Globus pallidus (tissue), 1 donor: ENCODE measurements around the gene GLDN.
A peak's percentile ranks its signal among the peaks of the same experiment; 100 is the strongest.

ENCODE experiments used
- DNase-seq: peaks from one replicate; pipeline ENCODE4 v3.0.0-alpha.2; 2015; ENCODE audit warnings: low spot score

GLDN gene

GRCh38 chr15:51341366-51342226 is at the start of gene GLDN:
Gene GLDN (plus strand): TSS chr15:51341655. CDS start chr15:51341685, 30 bp downstream.
- DNase-seq = peak; percentile 95

GRCh38 chr15:51298620-51299019 is 42.8 kb upstream of the GLDN start:
- no peak for DNase-seq

- peak; percentile 68 for DNase-seq
These were observed 42.1 kb upstream of the GLDN start for GRCh38 chr15:51299187-51300015.

DNA sequence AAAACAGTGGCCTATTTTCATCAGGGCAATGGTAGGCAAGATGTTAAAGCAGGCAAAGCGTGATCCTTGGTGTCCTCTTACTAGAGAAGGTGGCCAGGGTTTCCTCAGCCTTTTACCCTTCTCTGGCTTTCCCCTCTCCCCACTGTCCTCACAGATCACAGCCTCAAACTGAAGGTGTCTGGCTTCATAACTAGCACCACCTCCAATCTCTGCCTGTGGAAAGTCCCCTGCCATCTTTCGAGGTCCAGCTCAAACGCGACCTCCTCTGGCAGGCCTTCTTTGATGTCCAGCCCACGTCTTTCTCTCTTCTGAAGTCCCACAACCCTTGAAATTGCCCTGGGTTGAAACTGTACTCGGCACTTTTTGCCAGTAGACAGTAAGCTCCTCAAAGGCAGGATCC is 39.0 kb upstream of the GLDN start:
- DNase-seq = no peak

- no peak for DNase-seq
These were observed 37.9 kb upstream of the GLDN start for GRCh38 chr15:51303462-51303980.

GRCh38 chr15:51307325-51307724 is 34.1 kb upstream of the GLDN start:
- DNase-seq = no peak

DNA sequence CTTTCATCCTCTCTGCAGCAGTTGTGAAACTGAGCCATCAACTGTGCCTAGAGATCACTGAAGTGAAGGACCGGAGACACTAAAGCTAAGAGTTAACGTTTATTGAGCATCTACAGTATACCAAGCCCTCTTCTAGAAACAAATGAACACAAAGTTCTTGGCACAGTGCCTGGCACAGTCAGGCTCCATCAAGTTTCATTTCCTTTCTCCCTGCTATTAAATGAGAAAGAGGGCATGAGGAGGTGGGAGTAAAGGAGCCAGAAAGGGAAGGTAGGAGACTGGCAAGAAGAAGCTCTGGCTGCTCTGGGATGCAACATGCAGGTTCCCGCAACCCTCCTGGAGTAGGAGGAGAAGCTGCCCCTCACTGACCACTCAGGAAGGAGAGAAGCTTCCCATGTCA is 33.6 kb upstream of the GLDN start:
- no peak for DNase-seq

- no peak for DNase-seq
These were observed 31.4 kb upstream of the GLDN start for GRCh38 chr15:51310064-51310463.

DNA sequence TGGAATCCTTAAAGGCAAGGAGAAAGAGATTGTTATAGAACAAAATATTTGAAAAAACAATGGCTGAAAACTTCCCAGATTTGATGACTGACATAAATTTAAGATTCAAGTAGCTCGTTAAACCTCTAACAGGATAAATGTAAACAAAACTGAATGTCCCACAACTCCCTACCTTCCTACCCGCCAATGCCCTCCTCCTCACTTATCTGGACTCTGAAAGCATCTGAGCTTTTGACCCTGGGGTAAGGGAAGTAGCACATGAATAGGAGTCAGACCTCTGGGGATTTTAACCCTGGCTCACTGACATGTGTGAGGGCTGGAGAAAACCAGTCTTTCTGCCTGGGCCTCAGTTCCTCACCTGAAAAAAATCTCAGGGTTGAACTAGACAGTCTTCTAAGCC is 29.9 kb upstream of the GLDN start:
- no peak for DNase-seq

GRCh38 chr15:51312166-51313073 is 29.0 kb upstream of the GLDN start:
- no peak for DNase-seq

DNA sequence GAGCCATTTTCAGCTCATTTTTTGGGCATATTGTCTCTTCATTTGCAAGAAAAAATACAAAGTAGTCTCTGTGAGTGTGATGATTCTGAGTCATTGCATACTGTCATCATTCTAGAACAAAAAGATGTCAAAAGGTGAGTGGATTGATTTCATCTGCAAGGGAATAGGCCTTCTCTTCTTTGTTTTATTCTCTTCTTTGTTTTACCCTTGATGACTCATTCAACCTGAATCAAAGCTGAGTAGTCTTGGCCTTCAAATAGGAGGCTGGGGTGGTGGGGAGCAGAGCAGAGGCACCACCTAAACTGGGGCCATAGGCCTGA is 28.4 kb upstream of the GLDN start:
- no peak for DNase-seq

DNA sequence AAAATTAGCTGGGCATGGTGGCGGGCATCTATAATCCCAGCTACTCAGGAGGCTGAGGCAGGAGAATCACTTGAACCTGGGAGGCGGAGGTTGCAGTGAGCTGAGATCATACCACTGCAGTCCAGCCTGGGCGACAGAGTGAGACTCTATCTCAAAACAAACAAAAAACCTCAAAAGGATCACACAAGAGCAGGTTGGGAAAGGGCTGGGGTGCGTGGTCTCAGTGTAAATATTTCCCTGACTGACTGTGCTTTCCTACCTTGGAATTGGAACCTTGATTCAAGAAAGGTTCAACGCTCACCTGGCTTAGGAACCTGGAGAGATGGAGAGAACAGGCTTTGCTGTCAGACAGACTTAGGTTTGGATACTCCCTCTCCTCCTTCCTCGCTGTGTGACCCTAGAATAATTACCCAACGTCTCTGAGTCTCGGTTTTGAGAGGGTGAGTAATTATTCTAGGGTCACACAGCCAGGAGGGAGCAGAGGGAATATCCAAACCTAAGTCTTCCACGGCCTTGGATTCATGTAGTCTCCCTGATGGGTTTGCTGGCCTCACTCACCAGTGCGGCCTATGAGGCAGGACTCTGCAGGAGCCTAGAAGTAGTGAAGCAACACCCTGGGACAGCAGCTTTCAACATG is 27.7 kb upstream of the GLDN start:
- no peak for DNase-seq

GRCh38 chr15:51314391-51315337 is 26.8 kb upstream of the GLDN start:
- no peak for DNase-seq

DNA sequence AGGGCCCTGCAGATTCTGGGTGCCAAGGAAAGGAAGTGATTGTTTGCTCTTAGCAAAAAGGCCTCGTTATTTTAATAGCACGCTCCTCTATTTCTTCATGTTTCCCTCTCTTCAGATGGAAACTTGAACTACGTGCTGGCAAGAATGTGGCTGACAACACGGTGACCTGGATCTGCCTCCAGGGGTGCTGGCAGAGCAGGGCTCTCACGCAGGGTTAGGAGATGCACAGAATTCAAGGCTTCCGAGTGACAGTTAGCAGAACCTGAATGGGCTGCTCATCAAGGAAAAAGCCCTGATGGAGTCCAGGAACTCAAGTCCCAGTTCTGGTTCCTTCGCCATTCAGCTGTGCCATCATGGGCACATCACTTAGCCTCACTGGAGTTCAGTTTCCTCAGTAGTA is 25.7 kb upstream of the GLDN start:
- DNase-seq = no peak

DNA sequence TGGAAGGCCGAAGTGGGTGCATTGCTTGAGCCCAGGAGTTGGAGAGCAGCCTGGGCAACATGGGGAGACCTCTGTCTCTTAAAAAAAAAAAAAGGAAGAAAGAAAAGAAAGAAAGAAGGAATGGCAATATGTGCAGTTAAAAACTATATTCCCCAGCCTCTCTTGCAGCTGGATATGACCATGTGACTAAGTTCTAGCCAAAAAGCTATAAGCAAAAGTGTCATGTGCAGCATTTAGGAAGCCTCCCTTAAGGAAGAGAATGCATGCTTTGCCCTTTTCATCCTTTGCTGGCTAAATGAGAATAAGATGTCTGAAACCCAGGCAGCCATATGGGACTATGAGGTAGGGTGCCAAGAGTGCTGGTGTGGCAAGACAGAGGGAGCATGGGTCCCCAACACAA is 24.8 kb upstream of the GLDN start:
- no peak for DNase-seq

DNA sequence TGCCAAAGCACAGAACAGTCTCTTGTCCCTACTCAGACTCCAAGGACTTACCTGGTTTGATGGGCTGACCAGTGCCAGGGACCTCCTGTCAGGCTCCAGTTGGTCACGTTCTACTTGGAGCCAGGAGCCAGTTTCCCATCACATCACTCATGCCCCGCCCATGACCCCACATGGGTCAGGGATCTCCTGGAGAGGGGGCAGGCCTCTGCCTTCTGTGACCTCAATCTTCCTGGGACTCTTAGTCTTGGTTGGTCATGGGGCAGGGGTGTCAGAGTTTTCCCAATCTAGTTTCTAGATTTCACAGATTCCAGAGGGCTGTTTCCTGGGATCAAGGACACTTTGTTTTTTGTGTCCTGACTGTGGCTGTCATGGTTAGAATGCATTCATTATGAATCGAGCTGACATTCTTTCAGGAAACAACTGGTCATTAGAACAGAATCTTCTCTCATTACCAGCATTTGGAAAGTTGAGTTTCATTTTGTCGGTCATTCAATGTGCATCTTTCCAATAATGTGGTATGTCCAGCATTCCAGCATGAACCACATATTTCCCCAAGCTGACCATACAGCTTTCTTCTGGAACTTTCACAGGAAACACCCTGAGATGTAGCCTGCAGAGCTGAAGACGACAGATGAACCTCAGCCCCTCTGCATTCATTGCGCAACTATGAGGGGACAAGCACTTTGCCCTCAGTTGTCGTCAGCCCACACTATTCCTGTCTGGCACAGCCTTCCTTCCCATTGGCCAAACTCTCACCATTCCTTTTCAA is 22.9 kb upstream of the GLDN start:
- no peak for DNase-seq

- DNase-seq = no peak
These were observed 21.9 kb upstream of the GLDN start for GRCh38 chr15:51319539-51319938.

GRCh38 chr15:51320843-51321242 is 20.6 kb upstream of the GLDN start:
- DNase-seq = no peak

DNA sequence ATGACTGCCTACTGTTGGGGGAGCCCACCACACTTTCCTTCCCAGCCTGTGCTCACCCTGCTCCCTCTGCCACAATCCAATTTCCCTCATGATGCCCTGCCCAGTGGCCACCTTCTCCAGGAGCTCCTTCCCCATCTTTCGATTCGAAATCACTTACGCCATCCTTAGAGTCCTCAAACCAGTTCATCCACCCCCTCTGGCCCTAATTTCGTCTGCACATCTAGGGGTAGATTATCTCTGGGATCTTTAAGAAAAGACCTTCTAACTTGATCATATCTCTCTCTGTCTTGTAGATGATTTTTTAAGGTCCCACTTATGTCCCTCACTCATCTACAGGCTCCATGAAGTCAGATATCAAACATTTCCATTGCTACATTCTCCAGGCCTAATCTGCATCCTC is 20.1 kb upstream of the GLDN start:
- DNase-seq = no peak
